Muscle of leg (tissue), 11 donors: ENCODE data around the gene C10orf90. TPM values are rescaled to one million over a fixed set of nuclear protein-coding genes. Genes with fewer than 3 reads are reported as not detected.

Source experiments
- DNase-seq: peaks from one replicate; pipeline ENCODE4 v3.0.0; 2013
- H3K27ac ChIP-seq: one replicate; pipeline ENCODE4 v1.5.1; 2013; ENCODE audit warnings: mild to moderate bottlenecking, low read length, control low read depth
- H3K27me3 ChIP-seq: one replicate; pipeline ENCODE4 v1.6.1; 2013; ENCODE audit warnings: low read length; ENCODE audit not compliant: control insufficient read depth, insufficient read depth
- H3K36me3 ChIP-seq: one replicate; pipeline ENCODE4 v1.6.1; 2013; ENCODE audit warnings: low read length; ENCODE audit not compliant: control insufficient read depth, insufficient read depth
- H3K4me1 ChIP-seq: one replicate; pipeline ENCODE4 v1.6.1; 2013; ENCODE audit warnings: low read length; ENCODE audit not compliant: control insufficient read depth, insufficient read depth
- H3K4me3 ChIP-seq: one replicate; pipeline ENCODE4 v1.5.1; 2013; ENCODE audit warnings: low read length, control low read depth
- H3K9me3 ChIP-seq: replicated peaks from 2 replicates; pipeline ENCODE4 v1.6.1; 2013; ENCODE audit warnings: low read depth, low read length; ENCODE audit not compliant: control insufficient read depth
- WGBS: methylation state at CpG from one replicate; pipeline ENCODE4 v1.1.5; 2013; ENCODE audit warnings: missing lambda C conversion rate; ENCODE audit not compliant: insufficient coverage; 5-methylcytosine and 5-hydroxymethylcytosine counted together
- polyA plus RNA-seq, 8 donors: library from polyadenylated mRNA; unstranded; fragments of 120-200 nt; gene quantifications; one replicate each; pipeline versions ENCODE4 v1.2.1 to v1.2.3, GENCODE V29; 2013; ENCODE audit warnings: inconsistent platforms in 1 of 8, low replicate concordance in 1 of 8; ENCODE audit not compliant: insufficient read length in 8 of 8, insufficient read depth in 1 of 8
- total RNA-seq: library from RNA; stranded (reverse); fragments of 120-200 nt; gene quantifications from one replicate; pipeline ENCODE4 v1.2.4, GENCODE V29; 2013

The C10orf90 gene
- total and polyA plus RNA-seq, 9 donors = 0.53 to 1.1 (median 0.80) TPM

DNA sequence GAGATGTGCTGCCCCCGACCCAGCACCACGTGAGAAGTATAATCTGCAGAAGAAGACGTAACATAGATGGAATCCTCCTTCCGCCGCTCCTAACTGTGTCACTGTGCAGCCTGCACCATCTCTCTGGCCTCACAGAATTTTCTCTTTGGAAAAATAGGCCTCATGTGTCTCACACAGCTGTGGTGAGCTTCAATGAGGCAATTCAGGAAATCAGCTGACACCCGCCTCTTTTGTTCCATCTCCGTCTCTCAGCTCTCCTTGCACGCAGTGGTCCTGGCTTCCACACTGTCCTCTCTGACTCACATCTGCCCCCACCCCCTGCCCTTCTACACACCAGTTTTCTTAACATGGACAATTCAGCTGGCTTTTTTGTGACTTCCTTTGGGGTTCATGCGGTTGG is 7.2 kb downstream of the C10orf90 start:
- H3K4me3 ChIP-seq = no peak overlapping the region
- H3K27me3 ChIP-seq = no peaks in the 10 kb centered on the region
- peaks cover 27% of the 10 kb centered on the region for H3K4me1 ChIP-seq
- DNase-seq = peak; percentile 98
- WGBS = 26% methylated on average over 8 of the region's 9 CpGs
- no peaks in the 10 kb centered on the region for H3K9me3 ChIP-seq
- H3K27ac ChIP-seq = peak overlapping the region; percentile 82
- no peaks in the 10 kb centered on the region for H3K36me3 ChIP-seq

DNA sequence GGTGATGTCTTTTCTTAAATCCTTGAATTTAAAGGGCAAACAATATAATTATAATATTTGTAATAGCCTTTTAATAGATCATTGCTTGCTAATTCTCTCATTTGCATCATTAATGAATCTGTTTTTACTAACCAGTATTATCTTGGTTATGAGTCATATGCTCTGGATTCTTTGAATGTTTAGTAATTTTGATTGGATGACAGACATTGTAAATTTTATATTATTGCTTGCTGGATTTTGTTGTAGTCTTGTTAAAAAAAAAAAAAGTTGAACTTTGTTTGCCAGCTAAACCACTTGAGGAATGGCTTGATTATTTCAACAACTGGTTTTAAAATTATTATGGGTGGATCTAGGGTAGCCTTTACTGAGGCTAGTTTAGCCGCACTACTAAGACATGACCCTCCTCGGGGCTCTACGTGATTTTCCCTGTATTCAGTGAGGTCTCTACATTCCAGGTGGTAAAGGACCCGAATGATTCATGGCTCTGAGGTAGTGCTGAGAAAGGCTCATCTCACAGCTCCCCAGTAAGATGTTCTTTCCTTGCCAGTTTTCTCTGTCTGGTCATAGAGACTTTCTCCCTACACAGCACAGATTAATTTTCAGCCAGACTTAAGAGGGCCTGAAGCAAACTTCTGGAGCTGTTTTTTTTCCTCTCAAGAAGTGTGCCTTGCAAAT is 8.5 kb downstream of the C10orf90 start:
- 33% methylated on average over 1 of the region's 4 CpGs for WGBS
- Histone ChIP-seq H3K9me3 (no peaks in the 10 kb centered on the region), H3K4me3 (no peak overlapping the region), H3K36me3 (no peaks in the 10 kb centered on the region), H3K27ac (peak overlapping the region; percentile 82), H3K4me1 (peaks cover 27% of the 10 kb centered on the region), H3K27me3 (no peaks in the 10 kb centered on the region)
- peak; percentile 93 for DNase-seq

DNA sequence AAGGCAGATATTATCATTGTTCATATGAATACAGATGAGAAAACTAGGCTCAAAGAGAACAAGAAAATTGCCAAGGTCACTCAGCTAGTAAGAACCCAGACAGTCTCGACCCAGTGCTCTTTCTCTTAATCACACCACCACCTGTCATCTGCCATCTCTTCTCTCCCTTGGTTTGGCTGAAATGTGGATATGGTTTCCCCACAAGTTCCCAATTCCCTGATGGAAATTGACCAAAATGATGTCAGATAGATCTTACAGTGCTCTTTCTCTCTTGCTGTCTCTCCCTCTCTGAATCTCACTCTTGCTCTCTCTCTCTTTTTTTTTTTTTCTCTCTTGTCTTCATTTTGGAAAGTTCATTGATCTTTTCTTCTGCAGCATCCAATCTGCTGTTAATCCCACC is 9.1 kb downstream of the C10orf90 start:
- Histone ChIP-seq H3K36me3 (no peaks in the 10 kb centered on the region), H3K27ac (no peak overlapping the region), H3K4me1 (peaks cover 27% of the 10 kb centered on the region), H3K9me3 (no peaks in the 10 kb centered on the region), H3K4me3 (no peak overlapping the region), H3K27me3 (no peaks in the 10 kb centered on the region)
- no peak for DNase-seq
- no CpG with 5 or more reads among the region's 1 CpG for WGBS

DNA sequence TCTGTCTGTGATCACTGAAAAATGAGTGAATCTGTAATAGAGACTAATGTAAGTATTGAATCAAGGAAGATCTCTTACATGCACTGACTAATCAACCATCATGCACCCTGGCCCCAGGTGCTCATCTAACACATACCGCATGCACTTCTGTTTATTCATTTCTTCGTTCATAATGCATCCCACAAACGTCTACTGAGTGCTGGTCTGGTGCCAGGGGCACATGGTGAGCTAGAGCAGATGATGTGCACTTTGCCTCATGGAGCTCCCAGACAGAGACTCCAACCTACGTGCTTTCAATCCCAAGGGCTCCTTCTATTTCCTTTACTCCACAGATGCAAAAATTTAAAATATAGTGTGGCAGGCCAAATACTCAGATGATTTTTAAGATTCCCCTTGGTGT is 10.7 kb downstream of the C10orf90 start:
- Histone ChIP-seq H3K27me3 (no peaks in the 10 kb centered on the region), H3K27ac (no peak overlapping the region), H3K9me3 (no peaks in the 10 kb centered on the region), H3K4me3 (no peak overlapping the region), H3K4me1 (peaks cover 27% of the 10 kb centered on the region), H3K36me3 (no peaks in the 10 kb centered on the region)
- DNase-seq = no peak
- 60% methylated on average over 2 of the region's 4 CpGs for WGBS

DNA sequence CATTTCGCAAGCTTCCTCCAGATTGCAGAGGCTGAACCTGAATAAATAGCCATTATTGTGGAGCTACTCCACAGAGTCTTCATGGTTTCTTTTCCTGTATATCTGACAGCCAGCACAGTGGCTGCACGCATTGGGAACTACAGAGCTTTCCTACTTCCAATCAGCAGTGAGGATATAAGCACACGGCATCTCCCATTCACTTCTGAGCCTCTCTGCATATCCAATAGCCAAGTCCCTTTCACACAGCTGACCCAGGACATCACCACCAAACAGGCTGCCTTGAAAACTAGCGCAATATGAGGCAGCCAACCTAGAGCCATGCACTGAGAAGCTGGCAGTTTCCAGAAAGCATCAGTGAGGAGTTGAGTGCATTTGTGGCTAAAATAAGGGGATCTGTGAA is 11.6 kb downstream of the C10orf90 start:
- Histone ChIP-seq H3K27ac (no peak overlapping the region), H3K9me3 (no peaks in the 10 kb centered on the region), H3K4me1 (peaks cover 23% of the 10 kb centered on the region), H3K36me3 (no peaks in the 10 kb centered on the region), H3K27me3 (no peaks in the 10 kb centered on the region), H3K4me3 (no peak overlapping the region)
- no peak for DNase-seq
- 68% methylated on average over 2 of the region's 4 CpGs for WGBS

DNA sequence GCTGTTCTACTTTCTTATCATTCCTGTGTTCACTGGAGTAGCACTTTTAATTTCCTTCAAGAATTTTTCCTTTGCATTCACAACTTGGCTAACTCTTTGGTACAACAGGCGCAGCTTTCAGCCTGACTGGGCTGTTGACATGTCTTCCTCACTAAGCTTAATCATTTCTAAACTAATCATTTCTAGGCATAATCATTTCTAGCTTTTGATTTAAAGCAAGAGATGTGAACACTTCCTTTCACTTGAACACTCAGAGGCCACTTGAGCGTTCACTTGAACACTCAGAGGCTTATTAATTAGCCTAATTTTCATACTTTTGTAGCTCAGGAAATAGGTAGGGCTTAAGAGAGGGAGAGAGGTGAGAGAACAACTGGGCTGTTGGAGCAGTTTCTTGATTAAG is 15.9 kb downstream of the C10orf90 start:
- Histone ChIP-seq H3K27me3 (no peaks in the 10 kb centered on the region), H3K4me1 (no peaks in the 10 kb centered on the region), H3K9me3 (no peaks in the 10 kb centered on the region), H3K27ac (no peak overlapping the region), H3K36me3 (no peaks in the 10 kb centered on the region), H3K4me3 (no peak overlapping the region)
- 83% methylated on average over 1 of the region's 2 CpGs for WGBS
- no peak for DNase-seq

DNA sequence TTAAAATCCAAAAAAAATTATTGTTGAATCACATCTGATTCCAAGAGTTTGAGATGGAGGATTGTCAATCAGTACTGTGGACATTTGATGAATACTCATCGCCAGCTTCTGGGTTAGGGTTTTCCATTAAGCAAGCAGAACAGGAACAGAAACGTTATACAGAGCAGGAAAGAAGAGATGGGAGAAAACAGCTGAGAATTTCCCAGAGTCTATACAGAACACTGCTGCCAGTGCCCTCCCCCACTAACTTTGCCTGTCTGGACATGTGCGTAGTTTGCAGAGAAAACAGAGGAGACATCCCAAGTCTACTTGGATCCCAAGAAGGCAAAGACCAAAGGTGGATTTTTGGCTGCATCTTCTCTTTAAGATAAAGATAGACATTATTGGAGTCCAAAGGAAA is 19.0 kb downstream of the C10orf90 start:
- no peaks in the 10 kb centered on the region for H3K27me3 ChIP-seq
- peaks cover 2% of the 10 kb centered on the region for H3K4me1 ChIP-seq
- no peak overlapping the region for H3K4me3 ChIP-seq
- H3K27ac ChIP-seq = no peak overlapping the region
- DNase-seq = peak; percentile 57
- no peaks in the 10 kb centered on the region for H3K9me3 ChIP-seq
- no peaks in the 10 kb centered on the region for H3K36me3 ChIP-seq
- 67% methylated on average over 1 of the region's 3 CpGs for WGBS

DNA sequence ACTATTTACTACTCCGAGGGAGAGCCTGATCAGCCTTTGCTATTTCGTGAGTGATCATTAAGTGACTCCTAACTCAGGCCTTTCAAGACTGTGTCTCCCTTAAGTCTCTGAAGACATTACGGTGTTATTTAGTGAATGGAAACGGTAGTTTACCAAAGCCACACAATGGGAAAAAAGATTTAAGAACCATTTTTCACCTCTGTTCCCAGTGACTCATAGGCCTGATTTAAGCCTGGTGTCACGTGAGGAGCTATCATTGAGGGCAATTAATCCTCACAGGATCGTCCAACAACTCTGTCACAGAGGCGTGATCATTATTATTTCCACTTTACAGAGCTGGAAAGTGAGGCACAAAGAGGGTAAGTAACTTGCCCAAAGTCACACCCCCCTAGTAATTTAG is 20.3 kb downstream of the C10orf90 start:
- Histone ChIP-seq H3K27ac (no peak overlapping the region), H3K9me3 (no peaks in the 10 kb centered on the region), H3K27me3 (no peaks in the 10 kb centered on the region), H3K36me3 (no peaks in the 10 kb centered on the region), H3K4me3 (no peak overlapping the region), H3K4me1 (peaks cover 6% of the 10 kb centered on the region)
- 100% methylated on average over 2 of the region's 7 CpGs for WGBS
- DNase-seq = no peak

DNA sequence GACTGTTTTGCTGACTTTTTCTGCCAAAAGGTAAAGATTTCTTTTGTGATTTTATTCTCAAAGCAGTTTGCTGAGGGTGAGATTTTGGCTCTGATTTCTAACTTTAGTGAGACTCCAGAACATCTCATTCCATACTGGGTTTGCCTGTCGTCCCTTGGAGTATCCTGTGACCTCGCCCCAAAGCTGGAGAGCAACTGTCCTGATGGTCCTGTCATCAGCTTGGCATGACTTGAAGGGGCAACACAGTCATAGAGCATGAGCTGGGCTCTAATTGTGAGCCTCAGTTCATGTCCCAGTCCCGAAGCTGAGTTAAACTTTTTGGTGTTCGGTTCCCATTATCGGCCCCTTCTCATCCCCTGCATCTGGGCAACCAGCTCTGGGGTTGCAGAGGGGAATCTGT is 23.4 kb downstream of the C10orf90 start:
- no peak overlapping the region for H3K27ac ChIP-seq
- H3K27me3 ChIP-seq = no peaks in the 10 kb centered on the region
- peaks cover 6% of the 10 kb centered on the region for H3K4me1 ChIP-seq
- H3K36me3 ChIP-seq = no peaks in the 10 kb centered on the region
- H3K9me3 ChIP-seq = no peaks in the 10 kb centered on the region
- no peak overlapping the region for H3K4me3 ChIP-seq
- 81% methylated on average over 2 of the region's 5 CpGs for WGBS
- no peak for DNase-seq

DNA sequence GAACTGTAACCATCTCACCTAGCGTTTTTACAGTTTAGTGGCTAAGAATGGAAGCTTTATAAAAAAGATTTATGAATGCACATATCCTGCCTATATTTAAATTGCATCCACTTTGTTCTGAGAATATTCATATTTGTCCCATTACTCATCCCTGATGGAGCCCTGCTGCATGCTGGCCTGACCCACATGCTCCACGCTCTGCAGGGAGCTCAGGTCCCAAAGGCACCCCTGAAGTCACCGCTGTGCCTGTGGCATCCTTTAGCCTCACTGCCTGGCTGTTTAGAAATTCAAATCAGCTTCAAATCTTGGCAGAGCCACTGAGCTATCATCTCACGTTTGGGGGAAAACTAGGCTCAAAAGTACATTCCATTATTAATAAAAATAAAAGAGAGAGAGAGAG is 24.4 kb downstream of the C10orf90 start:
- peaks cover 6% of the 10 kb centered on the region for H3K4me1 ChIP-seq

DNA sequence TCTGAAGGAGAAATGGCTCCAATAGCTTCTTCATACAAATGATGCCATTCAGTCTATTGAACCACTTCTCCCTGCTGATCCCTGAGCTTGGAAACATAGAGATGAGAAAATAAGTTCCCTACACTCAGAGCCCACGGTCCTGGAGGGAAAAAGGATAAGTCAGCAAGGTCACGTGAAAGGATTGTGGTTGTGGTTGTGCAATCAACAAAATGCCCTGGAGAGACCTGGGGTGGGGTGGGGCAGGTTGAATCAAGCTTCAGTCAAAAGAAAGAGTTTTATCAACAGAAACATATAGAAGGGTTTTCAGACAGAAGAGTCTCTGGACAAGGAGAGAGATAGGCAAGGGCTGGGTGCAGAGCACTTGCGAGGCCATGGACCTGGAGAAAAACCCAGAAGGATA is 30.1 kb downstream of the C10orf90 start:
- no peak overlapping the region for H3K27ac ChIP-seq
- no peaks in the 10 kb centered on the region for H3K27me3 ChIP-seq
- no peak overlapping the region for H3K4me3 ChIP-seq
- H3K9me3 ChIP-seq = no peaks in the 10 kb centered on the region
- no peak for DNase-seq
- H3K4me1 ChIP-seq = no peaks in the 10 kb centered on the region
- H3K36me3 ChIP-seq = no peaks in the 10 kb centered on the region
- WGBS = 69% methylated on average over 3 of the region's 3 CpGs

More for the DNA sequence above, 24.4 kb downstream of the C10orf90 start:
- H3K27ac ChIP-seq = no peak overlapping the region
- no peaks in the 10 kb centered on the region for H3K9me3 ChIP-seq
- DNase-seq = no peak
- WGBS = 43% methylated on average over 1 of the region's 4 CpGs
- no peak overlapping the region for H3K4me3 ChIP-seq
- no peaks in the 10 kb centered on the region for H3K27me3 ChIP-seq
- H3K36me3 ChIP-seq = no peaks in the 10 kb centered on the region
